WTC11 (cell line): ENCODE data around the gene OS9. TPM values are rescaled to one million over a fixed set of nuclear protein-coding genes. Genes with fewer than 3 reads are reported as not detected.
A peak's percentile ranks its signal among the peaks of the same experiment; 100 is the strongest.

Experiments
- ATAC-seq: fragments of 200-7000 bp; cut with Tn5 transposase; 2 replicates; pipeline ENCODE4 v1.10.0; 2021; ENCODE audit warnings: mild to moderate bottlenecking, moderate library complexity
- CTCF ChIA-PET: fragments of 300-600 bp; sonication (Branson Sonifier 250); formaldehyde crosslinking; loops from one replicate; lab custom pipeline; 2021; ENCODE audit warnings: antibody characterized with exemption; lab: Charles Lee
- POLR2A ChIA-PET: fragments of 350-600 bp; sonication (Branson Sonifier 250); formaldehyde crosslinking; loops from one replicate; lab custom pipeline; 2021; ENCODE audit warnings: antibody characterized with exemption; lab: Charles Lee
- DNase-seq: peaks from one replicate; pipeline ENCODE4 v3.0.0; 2021; ENCODE audit warnings: low spot score
- H3K27ac Mint-ChIP-seq: 2 replicates; pipeline ENCODE4 v1.8.0; 2021; ENCODE audit warnings: mixed read lengths
- H3K27me3 Mint-ChIP-seq: 2 replicates; pipeline ENCODE4 v1.8.0; 2021; ENCODE audit warnings: low read depth, mild to moderate bottlenecking, moderate library complexity, mixed read lengths
- H3K36me3 Mint-ChIP-seq: 2 replicates; pipeline ENCODE4 v1.8.0; 2021; ENCODE audit warnings: mixed read lengths
- H3K4me1 Mint-ChIP-seq: 2 replicates; pipeline ENCODE4 v1.8.0; 2022; ENCODE audit warnings: mixed read lengths
- H3K4me3 Mint-ChIP-seq: 2 replicates; pipeline ENCODE4 v1.8.0; 2021; ENCODE audit warnings: mild to moderate bottlenecking, moderate library complexity, mixed read lengths
- H3K9me3 Mint-ChIP-seq: 2 replicates; pipeline ENCODE4 v1.8.0; 2021; ENCODE audit warnings: mixed read lengths
- ARID4B ChIP-seq: sonication (generic); formaldehyde crosslinking; IDR thresholded peaks from 2 replicates; pipeline ENCODE4 v1.8.0; 2023; ENCODE audit warnings: missing genetic modification reagents, mild to moderate bottlenecking, borderline replicate concordance
- CREB1 ChIP-seq: sonication (generic); formaldehyde crosslinking; IDR thresholded peaks from 2 replicates; pipeline ENCODE4 v1.8.0; 2023; ENCODE audit warnings: mild to moderate bottlenecking, missing genetic modification reagents
- E2F5 ChIP-seq: sonication (generic); formaldehyde crosslinking; IDR thresholded peaks from 2 replicates; pipeline ENCODE4 v1.8.1; 2022; ENCODE audit warnings: mild to moderate bottlenecking, moderate library complexity, missing genetic modification reagents
- IRF2 ChIP-seq: sonication (generic); formaldehyde crosslinking; IDR thresholded peaks from 2 replicates; pipeline ENCODE4 v1.8.0; 2022; ENCODE audit warnings: low read depth, missing genetic modification reagents, borderline replicate concordance
- KAT7 ChIP-seq: sonication (generic); formaldehyde crosslinking; IDR thresholded peaks from 2 replicates; pipeline ENCODE4 v1.8.1; 2023; ENCODE audit warnings: missing genetic modification reagents, mild to moderate bottlenecking, borderline replicate concordance
- MAX ChIP-seq: sonication (generic); formaldehyde crosslinking; IDR thresholded peaks from 2 replicates; pipeline ENCODE4 v1.8.0; 2022; ENCODE audit warnings: mild to moderate bottlenecking, missing genetic modification reagents
- MLX ChIP-seq: sonication (generic); formaldehyde crosslinking; IDR thresholded peaks from 2 replicates; pipeline ENCODE4 v1.8.1; 2023; ENCODE audit warnings: mild to moderate bottlenecking, missing genetic modification reagents, moderate library complexity
- SOX15 ChIP-seq: fragments of 250-450 bp; sonication (Bioruptor Pico); IDR thresholded peaks from 2 replicates; pipeline ENCODE4 v1.9.0; 2021; ENCODE audit warnings: mild to moderate bottlenecking
- STAT6 ChIP-seq: sonication (generic); formaldehyde crosslinking; conservative IDR thresholded peaks from 2 replicates; pipeline ENCODE4 v1.8.1; 2023; ENCODE audit warnings: mild to moderate bottlenecking, low read depth, missing genetic modification reagents, moderate library complexity
- TEAD1 ChIP-seq: sonication (generic); formaldehyde crosslinking; IDR thresholded peaks from 2 replicates; pipeline ENCODE4 v1.8.0; 2022; ENCODE audit warnings: mild to moderate bottlenecking, missing genetic modification reagents
- ZNF219 ChIP-seq: sonication (generic); formaldehyde crosslinking; IDR thresholded peaks from 2 replicates; pipeline ENCODE4 v1.8.0; 2023; ENCODE audit warnings: missing genetic modification reagents, mild to moderate bottlenecking, borderline replicate concordance
- ZNF232 ChIP-seq: sonication (generic); formaldehyde crosslinking; IDR thresholded peaks from 2 replicates; pipeline ENCODE4 v1.8.0; 2022; ENCODE audit warnings: mild to moderate bottlenecking, missing genetic modification reagents
- ZNF263 ChIP-seq: sonication (generic); formaldehyde crosslinking; IDR thresholded peaks from 2 replicates; pipeline ENCODE4 v1.8.1; 2022; ENCODE audit warnings: low read depth, mild to moderate bottlenecking, moderate library complexity, missing genetic modification reagents
- ZNF512 ChIP-seq: sonication (generic); formaldehyde crosslinking; IDR thresholded peaks from 2 replicates; pipeline ENCODE4 v1.8.1; 2022; ENCODE audit warnings: missing genetic modification reagents, borderline replicate concordance
- total RNA-seq: library from RNA; stranded (reverse); gene quantifications from 3 replicates; pipeline ENCODE4 v1.2.3, GENCODE V29; 2021
- TF ChIP-seq, protein P1 (sequence below): sonication (generic); formaldehyde crosslinking; conservative IDR thresholded peaks from 2 replicates; pipeline ENCODE4 v1.8.1; 2022; ENCODE audit warnings: mild to moderate bottlenecking, missing genetic modification reagents

OS9 gene
- total RNA-seq, 1 experiment from 2014 or later, result 77.5 TPM

- TF ChIP-seq MAX (CRISPR knock-in tag), result 0 out of 2 replicates have a peak, but pooled peaks have one; percentile 5
- no peak for TF ChIP-seq KAT7
Observed at GRCh38 chr12:57744777-57745484, 51.0 kb downstream of the OS9 start, which contains the start of gene TSPAN31 (continued).

GRCh38 chr12:57745485-57745881 lies 51.6 kb downstream of the OS9 start:
- Mint-ChIP-seq H3K9me3 (no peaks in the 10 kb centered on the region; the same call in 1 of the 2 replicates), H3K27ac (peak overlapping the region; percentile 98), H3K4me1 (peaks cover 15% of the 10 kb centered on the region), H3K4me3 (peak overlapping the region; percentile 93), H3K27me3 (peaks cover 40% of the 10 kb centered on the region), H3K36me3 (peaks cover 41% of the 10 kb centered on the region)
- ChIA-PET POLR2A (interaction anchor here (0.6 to 1.8 kb wide), 6 partner anchors 9 to 293 kb away, joined by 3 to 12 read pairs (median 4); partner anchors contain the start of genes ATP23 and EEF1AKMT3), CTCF (interaction anchor here (0.7 to 4.7 kb wide), 10 partner anchors 9 to 521 kb away, joined by 3 to 34 read pairs (median 4); partner anchors contain the start of gene GLI1)
- ATAC-seq (peak; percentile 9), DNase-seq (no peak)
- TF ChIP-seq MLX (CRISPR knock-in tag), result no peak
- TF ChIP-seq TEAD1, result 0 out of 2 replicates have a peak, but pooled peaks have one; percentile 1

GRCh38 chr12:57746025-57746424 lies 52.1 kb downstream of the OS9 start:
- Mint-ChIP-seq H3K27ac (no peak overlapping the region), H3K27me3 (peaks cover 35% of the 10 kb centered on the region), H3K9me3 (no peaks in the 10 kb centered on the region; the same call in 1 of the 2 replicates), H3K4me3 (peak overlapping the region; percentile 93), H3K36me3 (peaks cover 46% of the 10 kb centered on the region), H3K4me1 (peaks cover 21% of the 10 kb centered on the region)
- ChIA-PET POLR2A (no interaction called here), CTCF (interaction anchor here (1.1 to 2.5 kb wide), 2 partner anchors 11 kb away, joined by 4 to 34 read pairs; no protein-coding TSS in a partner anchor)
- no peak for DNase-seq
- TF ChIP-seq IRF2 (CRISPR knock-in tag), result no peak
- no peak for TF ChIP-seq ZNF263 (CRISPR knock-in tag)
- TF ChIP-seq SOX15 (CRISPR knock-in tag), result no peak
- TF ChIP-seq STAT6 (CRISPR knock-in tag), result no peak
- ATAC-seq, result no peak

- no peak for DNase-seq
- CTCF ChIA-PET, result interaction anchor here (1.1 kb wide), 1 partner anchor 23 kb away, joined by 3 read pairs; no protein-coding TSS in a partner anchor
- Mint-ChIP-seq H3K4me1 (peaks cover 40% of the 10 kb centered on the region), H3K4me3 (no peak overlapping the region), H3K9me3 (no peaks in the 10 kb centered on the region; the same call in 1 of the 2 replicates), H3K36me3 (peaks cover 52% of the 10 kb centered on the region), H3K27ac (no peak overlapping the region), H3K27me3 (peaks cover 20% of the 10 kb centered on the region)
- no peak for ATAC-seq
- POLR2A ChIA-PET, result no interaction called here
- TF ChIP-seq ZNF512 (CRISPR knock-in tag) (no peak), ARID4B (CRISPR knock-in tag) (no peak), CREB1 (CRISPR knock-in tag) (no peak), TEAD1 (no peak), ZNF219 (CRISPR knock-in tag) (no peak), E2F5 (CRISPR knock-in tag) (no peak), ZNF232 (CRISPR knock-in tag) (no peak)
- TF ChIP-seq, protein P1, sequence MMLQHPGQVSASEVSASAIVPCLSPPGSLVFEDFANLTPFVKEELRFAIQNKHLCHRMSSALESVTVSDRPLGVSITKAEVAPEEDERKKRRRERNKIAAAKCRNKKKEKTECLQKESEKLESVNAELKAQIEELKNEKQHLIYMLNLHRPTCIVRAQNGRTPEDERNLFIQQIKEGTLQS (CRISPR knock-in tag), result no peak
Observed at GRCh38 chr12:57749061-57749460, 55.1 kb downstream of the OS9 start.
